IPS-15b (cell line): ENCODE data around the gene RPL36.
"Not testable (repeated sequence)": the region's sequence is repeated elsewhere in the genome, so short reads cannot be mapped to it uniquely, and the experiment has no call there.

Experiments
- H3K27me3 ChIP-seq: one replicate; pipeline ENCODE4 v1.6.1; 2013; ENCODE audit warnings: low read length; ENCODE audit not compliant: control insufficient read depth, insufficient read depth
- H3K36me3 ChIP-seq: one replicate; pipeline ENCODE4 v1.6.1; 2013; ENCODE audit warnings: low read length; ENCODE audit not compliant: control insufficient read depth, insufficient read depth
- H3K4me1 ChIP-seq: one replicate; pipeline ENCODE4 v1.6.1; 2013; ENCODE audit warnings: mild to moderate bottlenecking, low read length; ENCODE audit not compliant: control insufficient read depth, insufficient read depth
- H3K4me3 ChIP-seq: one replicate; pipeline ENCODE4 v1.5.1; 2013; ENCODE audit warnings: low read depth, low read length
- H3K9ac ChIP-seq: one replicate; pipeline ENCODE4 v1.6.1; 2013; ENCODE audit warnings: low read depth, mild to moderate bottlenecking, low read length
- H3K9me3 ChIP-seq: one replicate; pipeline ENCODE4 v1.6.1; 2013; ENCODE audit warnings: mild to moderate bottlenecking, low read length; ENCODE audit not compliant: control insufficient read depth, insufficient read depth

Gene RPL36

DNA sequence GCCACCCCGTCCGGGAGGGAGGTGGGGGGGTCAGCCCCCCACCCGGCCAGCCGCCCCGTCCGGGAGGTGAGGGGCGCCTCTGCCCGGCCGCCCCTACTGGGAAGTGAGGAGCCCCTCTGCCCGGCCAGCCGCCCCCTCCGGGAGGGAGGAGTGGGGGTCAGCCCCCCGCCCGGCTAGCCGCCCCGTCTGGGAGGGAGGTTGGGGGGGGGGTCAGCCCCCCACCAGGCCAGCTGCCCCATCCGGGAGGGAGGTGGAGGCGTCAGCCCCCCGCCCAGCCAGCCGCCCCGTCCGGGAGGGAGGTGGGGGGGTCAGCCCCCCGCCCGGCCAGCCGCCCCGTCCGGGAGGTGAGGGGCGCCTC is 11.9 kb downstream of the RPL36 start:
- H3K4me3 ChIP-seq, H3K9me3 ChIP-seq, H3K4me1 ChIP-seq, H3K27me3 ChIP-seq, H3K9ac ChIP-seq: not testable (repeated sequence)
- peaks cover 66% of the 10 kb centered on the region for H3K36me3 ChIP-seq

DNA sequence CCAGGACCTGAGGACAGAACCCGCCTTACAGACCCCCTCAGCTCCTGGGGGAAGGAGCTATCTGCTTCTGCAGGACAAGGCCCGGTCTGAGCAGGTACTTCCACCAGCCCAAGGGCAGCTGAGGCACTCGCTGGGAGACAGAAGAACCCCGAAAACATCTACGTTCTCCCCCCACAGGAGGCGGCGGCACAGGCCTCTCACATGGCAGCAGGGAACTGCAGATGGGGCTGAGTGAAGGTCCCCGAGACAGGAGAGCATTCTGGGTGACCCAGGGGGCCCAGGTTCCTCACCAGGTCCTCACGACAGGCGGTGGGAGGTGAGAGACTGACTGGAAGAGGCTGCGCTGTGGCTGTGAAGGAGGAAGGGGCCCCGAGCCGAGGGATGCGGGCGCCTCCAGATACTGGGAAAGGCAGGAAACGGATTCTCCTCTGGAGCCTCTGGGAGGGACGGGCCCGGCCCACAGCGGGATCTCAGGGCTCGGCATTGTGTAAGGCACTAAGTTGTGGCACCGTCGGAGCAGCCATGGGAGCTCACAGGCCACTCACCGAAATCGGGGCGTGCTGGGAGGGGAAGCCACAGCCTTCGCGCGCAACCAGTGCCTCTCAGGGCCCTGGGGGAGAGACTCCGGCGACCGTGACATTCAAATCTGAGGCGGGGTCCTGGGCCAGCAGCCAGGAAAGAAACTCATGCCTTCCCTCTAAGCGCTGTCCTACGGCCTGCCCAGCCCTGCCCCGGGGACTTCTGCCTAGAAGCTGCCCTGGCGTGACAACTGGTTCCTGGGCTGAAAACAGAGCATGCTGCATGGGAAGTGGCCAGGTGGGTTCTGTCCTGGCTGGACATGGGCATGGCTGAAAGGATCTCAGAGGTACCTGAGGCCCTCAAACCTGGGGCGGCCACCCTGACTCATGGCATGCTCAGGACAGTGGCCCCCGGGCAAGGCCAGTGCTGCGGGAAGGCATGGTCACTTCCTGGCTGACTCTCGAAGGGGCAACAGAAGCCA is 14.0 kb downstream of the RPL36 start:
- H3K9ac ChIP-seq = no peak overlapping the region
- H3K4me3 ChIP-seq = no peak overlapping the region
- no peaks in the 10 kb centered on the region for H3K4me1 ChIP-seq
- peaks cover 66% of the 10 kb centered on the region for H3K36me3 ChIP-seq
- H3K27me3 ChIP-seq = no peaks in the 10 kb centered on the region
- H3K9me3 ChIP-seq = no peaks in the 10 kb centered on the region

DNA sequence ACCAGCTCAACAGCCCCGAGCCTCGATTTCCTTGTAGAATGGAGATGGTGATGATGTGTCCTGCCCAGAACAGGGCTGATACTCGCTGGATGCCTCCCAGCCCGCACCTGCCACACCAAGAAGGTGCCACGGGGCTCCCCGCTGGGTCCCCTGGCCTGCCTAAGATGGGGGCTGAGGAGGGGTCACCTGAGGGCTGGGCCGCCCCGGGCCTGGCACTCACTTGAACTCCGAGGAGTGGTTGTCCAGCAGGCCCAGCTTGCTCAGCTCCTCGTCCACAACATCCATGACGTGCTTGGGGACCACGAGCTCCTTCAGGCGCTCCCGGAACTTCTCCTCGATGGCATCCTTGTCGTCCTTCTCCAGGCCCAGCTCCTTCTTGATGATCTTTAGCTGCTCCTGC is 15.5 kb downstream of the RPL36 start:
- H3K27me3 ChIP-seq = no peaks in the 10 kb centered on the region
- H3K36me3 ChIP-seq = peaks cover 61% of the 10 kb centered on the region
- no peaks in the 10 kb centered on the region for H3K9me3 ChIP-seq
- no peaks in the 10 kb centered on the region for H3K4me1 ChIP-seq
- no peak overlapping the region for H3K4me3 ChIP-seq
- no peak overlapping the region for H3K9ac ChIP-seq

DNA sequence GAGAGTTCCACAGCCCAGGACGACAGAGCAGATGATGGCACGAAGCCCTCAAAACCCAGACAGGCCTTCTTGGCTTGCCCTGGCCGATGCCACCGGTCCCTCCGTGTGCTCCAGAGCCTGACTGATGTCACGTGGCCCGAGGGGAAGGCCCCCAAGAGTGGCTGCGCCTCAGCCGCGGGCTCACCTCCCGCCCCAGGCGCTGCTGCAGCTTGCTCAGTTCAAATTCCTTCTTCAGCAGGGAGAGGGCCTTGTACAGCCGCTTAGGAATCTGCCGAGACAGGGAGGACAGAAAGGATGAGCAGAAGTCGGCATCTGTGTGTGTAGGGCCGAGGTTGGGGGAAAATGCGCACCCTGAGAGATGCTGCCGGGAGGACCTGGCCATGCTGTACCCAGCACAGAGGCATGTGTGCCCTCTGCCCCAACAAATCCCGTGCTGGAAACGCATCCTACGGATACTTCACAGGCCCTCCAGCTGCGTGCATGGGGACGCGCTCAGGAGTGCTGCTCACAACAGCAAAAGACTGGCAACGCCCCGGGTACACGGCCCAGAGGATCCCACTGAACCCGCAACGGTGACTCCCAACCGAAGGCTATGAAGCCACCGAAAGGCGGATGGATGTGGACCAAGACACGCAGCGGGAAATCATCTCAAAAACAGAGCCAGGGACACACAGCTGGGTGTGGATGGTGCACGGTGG is 16.9 kb downstream of the RPL36 start:
- Histone ChIP-seq H3K4me1 (no peaks in the 10 kb centered on the region), H3K36me3 (peaks cover 67% of the 10 kb centered on the region), H3K4me3 (no peak overlapping the region), H3K9ac (no peak overlapping the region), H3K9me3 (no peaks in the 10 kb centered on the region), H3K27me3 (no peaks in the 10 kb centered on the region)

DNA sequence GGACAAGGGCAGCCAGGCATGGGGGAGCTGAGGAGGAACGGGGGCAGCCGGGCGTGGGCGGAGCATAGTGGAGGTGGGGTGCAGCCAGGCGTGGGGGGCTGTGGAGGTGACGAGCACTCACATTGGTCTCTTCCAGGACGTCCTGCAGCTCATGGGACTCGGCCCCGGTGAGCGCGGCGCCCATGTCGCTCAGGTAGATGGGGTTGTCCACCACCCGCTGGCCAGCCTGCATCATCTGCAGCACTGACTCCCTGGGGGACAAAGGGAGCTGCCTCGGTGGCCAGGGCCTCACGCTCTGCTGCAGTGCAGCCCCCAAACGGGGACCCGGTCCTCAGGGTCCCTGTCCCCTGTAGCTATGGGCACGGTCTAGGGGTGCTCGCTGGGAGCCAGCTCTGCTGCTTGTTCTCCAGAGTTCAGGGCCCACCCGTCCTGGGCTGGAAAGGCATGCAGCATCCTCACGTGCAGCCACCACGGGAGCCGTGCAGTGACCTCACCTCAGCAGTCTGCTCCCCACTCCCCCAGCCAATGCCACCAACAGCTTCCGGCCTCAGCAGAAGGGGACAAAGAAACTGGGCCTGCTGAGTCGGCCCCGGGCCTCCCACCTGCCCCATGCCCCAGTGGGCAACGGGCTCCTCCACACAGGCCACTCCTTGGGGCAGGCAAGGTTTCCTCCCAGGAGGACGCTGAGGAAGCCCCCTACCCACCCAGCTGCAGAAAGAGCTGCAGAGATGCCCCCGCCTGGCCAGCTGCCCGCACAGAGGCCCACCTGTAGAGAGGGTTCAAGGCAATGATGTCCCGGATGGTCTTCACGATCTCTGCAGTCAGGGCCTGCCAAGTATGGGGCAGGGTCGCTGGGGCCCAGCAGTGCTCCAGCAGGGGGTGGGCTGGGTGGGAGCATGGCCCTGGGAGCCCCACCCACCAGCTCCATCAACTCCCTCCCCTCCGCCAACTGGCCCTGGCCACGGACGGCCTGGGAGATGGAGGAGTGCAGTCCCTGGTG is 17.8 kb downstream of the RPL36 start:
- H3K36me3 ChIP-seq = peaks cover 75% of the 10 kb centered on the region

DNA sequence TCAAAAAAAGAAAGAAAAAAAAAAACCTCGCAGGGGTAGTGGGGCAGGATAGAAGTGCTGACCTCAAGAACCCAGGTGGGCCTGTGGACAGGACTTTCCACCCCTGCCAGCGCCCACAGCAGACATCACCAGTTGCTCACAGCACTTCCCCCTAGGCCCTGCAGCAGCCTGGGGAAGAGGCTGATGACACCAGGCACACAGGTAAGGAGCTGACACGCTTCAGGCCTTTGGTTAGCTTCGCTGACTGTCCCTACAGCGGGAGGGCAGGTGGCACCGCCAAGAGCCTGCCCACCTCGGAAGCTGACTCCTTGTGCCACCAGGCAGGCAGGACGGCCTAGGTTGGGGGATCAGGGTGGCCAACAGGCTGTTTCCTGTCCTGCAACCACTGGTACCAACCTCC is 20.9 kb downstream of the RPL36 start:
- Histone ChIP-seq H3K9ac (no peak overlapping the region), H3K36me3 (peaks cover 60% of the 10 kb centered on the region)

More for the DNA sequence above, 17.8 kb downstream of the RPL36 start:
- Histone ChIP-seq H3K4me1 (no peaks in the 10 kb centered on the region), H3K9me3 (no peaks in the 10 kb centered on the region), H3K27me3 (no peaks in the 10 kb centered on the region), H3K4me3 (no peak overlapping the region), H3K9ac (no peak overlapping the region)

DNA sequence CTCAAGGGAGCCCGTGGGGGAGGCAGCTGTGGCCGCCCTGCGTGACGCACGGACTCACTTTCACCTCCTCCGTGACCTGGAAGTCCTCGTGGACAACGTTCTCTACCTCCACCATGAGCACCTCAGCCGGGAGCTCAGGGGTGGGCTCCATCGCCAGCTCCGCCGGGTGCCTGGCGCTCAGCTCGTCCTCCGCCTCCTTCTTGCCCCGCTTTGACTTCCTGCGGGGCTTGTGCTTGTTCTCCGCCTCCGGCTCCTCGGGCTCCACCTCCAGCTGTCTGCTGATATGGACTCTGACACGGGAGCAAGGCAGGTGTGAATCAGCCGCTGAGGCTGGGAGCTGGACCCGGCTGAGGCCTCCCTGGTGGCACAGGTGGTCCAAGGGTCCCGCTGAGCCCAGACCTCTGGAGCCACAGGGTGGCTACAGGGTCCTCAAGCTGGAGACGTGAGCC is 21.6 kb downstream of the RPL36 start:
- H3K4me3 ChIP-seq = no peak overlapping the region
- peaks cover 2% of the 10 kb centered on the region for H3K4me1 ChIP-seq
- no peaks in the 10 kb centered on the region for H3K9me3 ChIP-seq
- H3K36me3 ChIP-seq = peaks cover 55% of the 10 kb centered on the region
- no peak overlapping the region for H3K9ac ChIP-seq
- no peaks in the 10 kb centered on the region for H3K27me3 ChIP-seq

More for the DNA sequence above, 20.9 kb downstream of the RPL36 start:
- no peaks in the 10 kb centered on the region for H3K27me3 ChIP-seq
- no peak overlapping the region for H3K4me3 ChIP-seq
- H3K4me1 ChIP-seq = no peaks in the 10 kb centered on the region
- no peaks in the 10 kb centered on the region for H3K9me3 ChIP-seq

DNA sequence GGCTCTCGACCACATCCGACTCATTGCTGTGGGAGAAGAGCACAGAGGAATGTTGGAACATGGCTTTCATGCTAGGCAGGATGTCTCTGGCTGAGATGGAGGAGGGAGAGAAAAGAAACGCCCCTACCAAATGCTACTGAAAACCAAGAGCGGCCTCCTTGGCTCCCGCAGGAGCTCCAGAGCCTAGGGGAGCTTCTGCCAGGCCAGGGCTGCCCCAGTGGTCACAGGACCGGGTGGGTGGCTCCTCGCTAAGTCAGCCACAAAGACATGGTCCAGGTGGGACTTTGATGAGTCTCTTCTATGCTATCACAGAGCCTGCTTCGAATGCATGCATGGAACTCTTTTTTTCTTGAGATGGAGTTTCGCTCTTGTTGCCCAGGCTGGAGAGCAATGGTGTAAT is 23.1 kb downstream of the RPL36 start:
- no peak overlapping the region for H3K4me3 ChIP-seq
- no peaks in the 10 kb centered on the region for H3K27me3 ChIP-seq
- peaks cover 2% of the 10 kb centered on the region for H3K4me1 ChIP-seq
- no peak overlapping the region for H3K9ac ChIP-seq
- H3K36me3 ChIP-seq = peaks cover 40% of the 10 kb centered on the region
- no peaks in the 10 kb centered on the region for H3K9me3 ChIP-seq

DNA sequence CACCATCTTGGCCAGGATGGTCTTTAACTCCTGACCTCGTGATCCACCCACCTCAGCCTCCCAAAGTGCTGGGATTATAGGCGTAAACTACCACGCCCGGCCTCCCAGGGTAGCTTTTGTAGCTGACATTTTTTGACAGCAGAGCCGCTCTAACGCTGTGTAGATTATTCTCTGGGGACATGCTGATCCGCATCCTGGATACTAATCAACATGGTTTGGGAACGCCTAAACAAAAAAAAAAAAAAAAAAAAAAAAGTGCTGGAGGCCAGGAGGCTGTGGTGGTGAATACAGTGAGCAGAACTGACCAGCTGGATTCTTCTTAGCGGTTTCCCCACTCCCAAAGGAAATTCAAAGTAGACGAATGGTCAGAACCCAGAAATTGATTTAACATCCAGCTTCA is 24.7 kb downstream of the RPL36 start:
- Histone ChIP-seq H3K4me3 (no peak overlapping the region), H3K27me3 (no peaks in the 10 kb centered on the region), H3K9ac (no peak overlapping the region), H3K36me3 (peaks cover 40% of the 10 kb centered on the region), H3K4me1 (peaks cover 7% of the 10 kb centered on the region), H3K9me3 (no peaks in the 10 kb centered on the region)

DNA sequence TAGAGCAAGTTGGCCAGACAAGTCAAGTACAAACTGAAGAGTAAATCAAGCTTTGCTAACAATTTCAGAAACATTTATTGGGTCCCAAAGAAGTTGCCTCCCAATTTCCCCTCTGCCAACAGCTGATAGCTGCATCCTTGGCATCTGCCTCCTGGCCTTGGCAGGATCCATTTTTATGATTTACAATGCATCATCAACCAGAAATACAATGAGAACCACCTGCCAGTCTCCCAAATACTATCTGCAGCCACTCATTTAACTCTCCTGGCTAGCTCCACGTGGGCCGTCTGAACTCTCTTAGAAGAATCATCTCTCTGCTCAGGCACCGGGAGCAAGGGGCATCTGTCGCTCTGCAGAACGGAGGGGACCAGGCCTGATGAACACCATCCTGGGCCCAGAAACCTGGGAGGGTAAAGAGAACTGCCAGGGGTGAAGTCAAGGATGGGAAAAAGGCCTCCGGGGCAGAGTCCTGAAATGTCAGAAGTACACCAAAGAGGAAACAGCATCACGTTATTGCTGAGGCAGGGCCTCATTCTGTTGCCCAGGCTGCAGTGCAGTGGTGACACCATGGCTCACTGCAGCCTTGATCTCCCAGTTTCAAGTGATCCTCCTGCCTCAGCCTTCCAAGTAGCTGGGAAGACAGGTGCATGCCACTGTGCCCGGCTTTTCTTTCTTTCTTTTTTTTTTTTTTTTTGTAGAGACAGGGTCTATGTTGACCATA is 27.3 kb downstream of the RPL36 start:
- Histone ChIP-seq H3K4me3 (no peak overlapping the region), H3K9me3 (no peaks in the 10 kb centered on the region), H3K9ac (no peak overlapping the region), H3K27me3 (no peaks in the 10 kb centered on the region), H3K4me1 (peaks cover 7% of the 10 kb centered on the region), H3K36me3 (peaks cover 21% of the 10 kb centered on the region)
